Measurements from ENCODE around the gene KCNN3.
A peak's percentile ranks its signal among the peaks of the same experiment; 100 is the strongest.

DNA sequence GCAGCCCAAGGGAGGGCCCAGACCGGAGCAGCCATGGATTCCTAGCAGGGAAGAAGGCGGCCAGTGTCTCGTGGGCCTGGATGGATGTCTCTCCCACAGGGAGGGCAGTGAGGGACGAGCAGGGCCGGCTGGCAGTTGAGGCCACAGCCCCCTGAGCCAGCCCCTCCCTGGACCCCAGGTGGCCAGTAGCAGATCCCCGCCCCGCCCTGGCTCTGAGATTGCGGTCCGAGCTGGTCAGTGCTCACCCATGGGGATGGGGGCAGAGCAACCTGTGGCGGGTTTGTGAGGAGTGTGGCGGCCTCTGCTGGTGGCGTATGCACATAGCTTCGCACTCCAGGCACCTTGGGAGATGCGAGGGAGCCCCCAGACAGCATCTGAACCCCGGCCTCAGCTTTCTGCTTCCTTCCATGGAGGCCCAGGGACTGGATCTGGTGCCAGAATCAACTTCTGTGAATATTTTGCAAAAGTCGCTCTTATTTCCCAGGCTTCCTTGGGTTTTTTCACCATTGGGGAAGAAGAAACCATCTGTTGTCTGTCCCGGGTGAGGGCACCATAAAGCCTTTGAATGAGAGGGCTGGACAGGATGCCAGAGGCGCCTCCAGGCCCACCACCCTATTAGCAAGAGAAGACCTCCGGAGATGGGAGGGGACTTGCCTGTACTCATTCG lies 8.4 kb upstream of the KCNN3 start:
- no peak for TF ChIP-seq EZH2 (IDR thresholded peaks at IDR 0.05; ENCODE audit: low read length, unreplicated experiment)
- TF ChIP-seq, protein P1, sequence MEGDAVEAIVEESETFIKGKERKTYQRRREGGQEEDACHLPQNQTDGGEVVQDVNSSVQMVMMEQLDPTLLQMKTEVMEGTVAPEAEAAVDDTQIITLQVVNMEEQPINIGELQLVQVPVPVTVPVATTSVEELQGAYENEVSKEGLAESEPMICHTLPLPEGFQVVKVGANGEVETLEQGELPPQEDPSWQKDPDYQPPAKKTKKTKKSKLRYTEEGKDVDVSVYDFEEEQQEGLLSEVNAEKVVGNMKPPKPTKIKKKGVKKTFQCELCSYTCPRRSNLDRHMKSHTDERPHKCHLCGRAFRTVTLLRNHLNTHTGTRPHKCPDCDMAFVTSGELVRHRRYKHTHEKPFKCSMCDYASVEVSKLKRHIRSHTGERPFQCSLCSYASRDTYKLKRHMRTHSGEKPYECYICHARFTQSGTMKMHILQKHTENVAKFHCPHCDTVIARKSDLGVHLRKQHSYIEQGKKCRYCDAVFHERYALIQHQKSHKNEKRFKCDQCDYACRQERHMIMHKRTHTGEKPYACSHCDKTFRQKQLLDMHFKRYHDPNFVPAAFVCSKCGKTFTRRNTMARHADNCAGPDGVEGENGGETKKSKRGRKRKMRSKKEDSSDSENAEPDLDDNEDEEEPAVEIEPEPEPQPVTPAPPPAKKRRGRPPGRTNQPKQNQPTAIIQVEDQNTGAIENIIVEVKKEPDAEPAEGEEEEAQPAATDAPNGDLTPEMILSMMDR (conservative IDR thresholded peaks at IDR 0.05; ENCODE audit: low read depth, low read length), result peak; percentile 97
- no peak for TF ChIP-seq EZH2phosphoT487 (IDR thresholded peaks at IDR 0.05; ENCODE audit: borderline replicate concordance, low read length)
